Astrocyte of the cerebellum (primary cell): ENCODE data around the gene TMEM131L.

Experiments
- DNase-seq: peaks from one replicate; pipeline ENCODE4 v3.0.0-alpha.2; 2011; ENCODE audit warnings: low read depth
- H3K4me3 ChIP-seq: 2 replicates; pipeline ENCODE4 v1.5.1; 2011; ENCODE audit warnings: mild to moderate bottlenecking, low read depth, low read length, moderate library complexity
- in situ Hi-C: cut with HindIII; loops from 2 replicates; pipeline ENCODE4 v1.10.0; 2017; ENCODE audit warnings: low sequenced_read_pairs
- TF ChIP-seq, protein P1 (sequence below): IDR thresholded peaks from 2 replicates; pipeline ENCODE4 v1.5.1; 2012; ENCODE audit warnings: low read length, low read depth, moderate library complexity, mild to moderate bottlenecking; ENCODE audit errors: missing control alignments

TMEM131L gene

DNA sequence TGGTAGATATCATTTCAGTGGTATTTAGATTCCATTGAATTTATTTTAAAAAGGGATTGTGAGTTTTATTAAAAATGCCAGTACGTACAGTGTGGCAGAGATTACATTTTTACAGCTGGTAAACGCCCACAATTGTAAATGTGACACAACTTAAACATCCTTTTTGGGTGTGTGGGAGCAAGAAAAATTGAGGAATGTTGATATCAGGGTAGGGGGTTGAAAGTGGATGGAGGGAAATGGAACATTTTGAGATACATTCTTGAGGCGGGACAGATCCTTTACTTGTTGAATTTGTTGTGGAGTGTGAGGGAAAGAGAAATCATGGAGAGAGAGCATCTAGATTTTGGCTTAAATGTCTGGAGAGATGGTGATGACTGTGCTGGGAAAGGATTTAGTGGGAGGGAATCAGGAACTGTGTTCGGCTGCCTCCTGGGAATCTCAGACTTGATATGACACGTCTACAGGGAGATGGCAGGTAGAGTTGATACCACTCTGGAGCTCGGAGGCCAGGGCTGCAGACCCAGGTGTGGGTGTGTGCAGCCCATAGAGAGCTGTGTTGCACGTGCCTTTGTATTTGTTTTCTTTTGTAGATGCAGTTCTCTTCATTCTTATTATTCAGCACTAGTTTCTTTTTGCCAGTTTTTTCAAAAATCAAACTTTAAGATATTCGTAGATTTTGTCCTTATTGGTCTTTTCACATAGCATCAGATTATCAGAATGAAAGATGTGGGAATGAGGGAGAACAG, 10.8 kb downstream of the TMEM131L start:
- in situ Hi-C loops, result no loop called here
- DNase-seq, result no peak
- TF ChIP-seq, protein P1, sequence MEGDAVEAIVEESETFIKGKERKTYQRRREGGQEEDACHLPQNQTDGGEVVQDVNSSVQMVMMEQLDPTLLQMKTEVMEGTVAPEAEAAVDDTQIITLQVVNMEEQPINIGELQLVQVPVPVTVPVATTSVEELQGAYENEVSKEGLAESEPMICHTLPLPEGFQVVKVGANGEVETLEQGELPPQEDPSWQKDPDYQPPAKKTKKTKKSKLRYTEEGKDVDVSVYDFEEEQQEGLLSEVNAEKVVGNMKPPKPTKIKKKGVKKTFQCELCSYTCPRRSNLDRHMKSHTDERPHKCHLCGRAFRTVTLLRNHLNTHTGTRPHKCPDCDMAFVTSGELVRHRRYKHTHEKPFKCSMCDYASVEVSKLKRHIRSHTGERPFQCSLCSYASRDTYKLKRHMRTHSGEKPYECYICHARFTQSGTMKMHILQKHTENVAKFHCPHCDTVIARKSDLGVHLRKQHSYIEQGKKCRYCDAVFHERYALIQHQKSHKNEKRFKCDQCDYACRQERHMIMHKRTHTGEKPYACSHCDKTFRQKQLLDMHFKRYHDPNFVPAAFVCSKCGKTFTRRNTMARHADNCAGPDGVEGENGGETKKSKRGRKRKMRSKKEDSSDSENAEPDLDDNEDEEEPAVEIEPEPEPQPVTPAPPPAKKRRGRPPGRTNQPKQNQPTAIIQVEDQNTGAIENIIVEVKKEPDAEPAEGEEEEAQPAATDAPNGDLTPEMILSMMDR, result no peak
- H3K4me3 ChIP-seq, result no peak overlapping the region

DNA sequence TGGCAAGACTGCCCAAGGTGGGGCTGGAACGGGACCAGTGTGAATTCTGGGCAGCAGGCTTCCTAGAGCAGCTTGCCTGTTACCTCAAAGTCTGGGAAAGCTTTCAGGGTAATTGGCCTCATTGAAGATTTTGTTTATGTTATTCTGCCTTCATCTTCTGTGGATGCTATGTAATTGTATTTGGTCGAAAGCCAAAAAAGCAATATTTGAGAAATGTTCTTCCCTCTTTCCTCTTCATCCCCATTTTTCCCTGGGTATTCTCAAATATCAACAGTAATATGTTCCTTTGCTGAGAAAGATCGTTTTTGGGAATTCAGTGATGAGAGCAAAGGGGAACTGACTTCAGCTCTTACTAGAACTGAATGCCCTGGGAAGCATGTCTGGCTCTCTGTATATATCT, 12.9 kb downstream of the TMEM131L start:
- no peak overlapping the region for H3K4me3 ChIP-seq
- DNase-seq, result no peak
- TF ChIP-seq, protein P1, result no peak
- in situ Hi-C loops, result no loop called here

DNA sequence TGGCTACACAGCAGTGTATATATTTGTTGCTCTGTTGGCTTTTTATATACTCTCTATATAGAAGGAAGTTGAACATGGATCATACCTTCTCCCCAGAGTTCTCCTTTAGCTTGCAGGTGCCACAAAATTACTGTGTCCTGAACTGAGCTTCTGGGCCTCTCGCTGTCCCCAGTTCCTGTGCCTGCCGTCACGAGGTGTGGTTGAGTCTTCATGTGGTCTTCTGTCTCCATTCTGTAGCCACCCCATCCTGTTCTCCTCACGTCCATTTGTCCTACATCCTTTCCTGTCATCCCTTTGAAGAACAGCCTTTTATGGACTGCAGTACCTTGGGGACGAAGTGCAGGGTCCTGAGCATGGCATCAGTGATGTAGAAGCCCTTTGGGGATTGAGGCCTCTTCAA, 14.5 kb downstream of the TMEM131L start:
- no peak for DNase-seq
- TF ChIP-seq, protein P1, result no peak
- no peak overlapping the region for H3K4me3 ChIP-seq
- in situ Hi-C loops, result no loop called here

DNA sequence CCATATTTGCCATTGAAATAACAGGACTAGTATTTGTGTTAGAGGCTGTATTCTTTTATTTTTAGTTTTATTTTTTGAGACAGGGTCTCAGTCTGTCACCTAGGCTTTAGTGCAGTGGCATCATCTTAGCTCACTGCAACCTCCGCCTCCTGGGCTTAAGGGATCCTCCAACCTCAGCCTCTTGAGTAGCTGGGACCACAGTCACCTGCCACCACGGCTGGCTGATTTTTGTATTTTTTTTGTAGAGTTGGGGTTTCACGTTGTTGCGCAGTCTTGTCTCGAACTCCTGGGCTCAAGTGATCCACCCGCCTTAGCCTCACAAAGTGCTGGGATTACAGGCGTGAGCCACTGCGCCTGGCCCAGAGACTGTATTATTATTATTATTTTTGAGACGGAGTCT, 15.3 kb downstream of the TMEM131L start:
- H3K4me3 ChIP-seq, result no peak overlapping the region
- no peak for DNase-seq
- in situ Hi-C loops, result no loop called here
- TF ChIP-seq, protein P1, result no peak

DNA sequence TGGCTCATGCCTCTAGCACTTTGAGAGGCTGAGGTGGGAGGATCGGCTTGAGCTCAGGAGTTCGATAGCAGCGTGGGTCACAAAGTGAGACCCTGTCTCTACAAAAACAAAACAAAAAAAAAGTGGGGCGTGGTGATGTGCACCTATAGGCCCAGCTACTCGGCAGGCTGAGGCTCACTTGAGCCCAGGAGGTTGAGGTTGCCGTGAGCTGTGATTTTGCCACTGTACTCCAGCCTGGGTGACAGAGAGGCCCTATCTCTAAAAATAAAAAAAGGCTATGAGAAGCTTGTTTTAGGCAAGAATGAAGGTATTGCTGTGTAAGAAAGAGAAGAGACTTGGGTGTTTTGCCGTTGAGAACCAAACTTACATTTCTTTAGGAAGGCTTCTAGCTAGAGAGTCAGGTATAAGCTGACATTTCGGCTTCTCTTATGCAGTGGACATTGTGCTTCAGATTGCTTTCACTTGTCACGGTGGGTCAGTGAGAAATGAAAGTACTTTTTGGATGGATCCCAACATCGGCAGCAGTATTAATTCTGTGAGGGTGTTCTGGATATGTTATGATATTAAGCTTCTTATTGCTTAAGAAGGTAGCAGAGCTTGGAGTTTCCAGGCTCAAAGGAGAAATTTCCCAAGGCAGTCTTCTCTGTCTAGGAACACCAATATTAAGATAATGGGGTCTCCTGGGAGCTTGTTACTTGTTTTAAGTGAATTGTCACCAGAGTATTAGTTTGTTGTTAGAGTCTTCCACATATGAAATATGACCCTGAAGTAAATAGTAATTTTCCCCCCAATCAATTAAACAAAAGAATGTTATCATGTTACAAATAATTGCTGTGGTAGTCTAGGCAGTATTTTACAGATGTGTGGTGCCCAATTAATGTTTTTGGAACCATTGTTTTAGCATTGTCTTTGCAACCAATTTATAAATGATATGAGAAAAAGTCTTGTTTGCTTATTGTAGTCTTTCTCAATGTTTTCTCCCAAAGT, 17.6 kb downstream of the TMEM131L start:
- no peak overlapping the region for H3K4me3 ChIP-seq
- TF ChIP-seq, protein P1, result no peak
- DNase-seq, result no peak
- in situ Hi-C loops, result no loop called here

DNA sequence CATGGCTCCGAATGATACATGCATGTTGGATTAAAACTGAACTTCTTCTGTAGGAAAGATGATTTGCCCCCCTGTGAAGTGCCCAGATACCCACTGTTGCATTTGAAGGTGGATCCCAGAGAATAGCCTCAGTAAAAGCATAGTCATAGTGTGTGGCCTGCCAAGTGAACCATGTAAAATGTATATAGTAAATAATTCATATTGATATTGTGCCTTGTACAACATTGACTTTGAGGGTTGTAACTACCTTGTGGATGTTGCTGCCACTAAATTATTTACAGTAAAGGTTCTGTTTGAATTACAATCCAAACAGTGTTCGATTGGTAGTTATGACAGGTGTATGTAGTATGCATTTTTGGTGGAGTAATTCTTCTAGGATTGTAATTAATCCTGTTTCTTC, 19.2 kb downstream of the TMEM131L start:
- TF ChIP-seq, protein P1, result no peak
- H3K4me3 ChIP-seq, result no peak overlapping the region
- no peak for DNase-seq
- in situ Hi-C loops, result no loop called here
